Measurements from ENCODE around the gene FAM216B.
"Not testable (repeated sequence)": the region's sequence is repeated elsewhere in the genome, so short reads cannot be mapped to it uniquely, and the experiment has no call there.

Gene FAM216B

GRCh38 chr13:42781352-42781751 lies at the start of gene FAM216B:
Gene FAM216B, plus strand, starts transcription at chr13:42781584. Its CDS starts 2,484 bp downstream, at chr13:42784068.
- no peak for DNase-seq (ENCODE audit: low read depth in 3 of 3)

GRCh38 chr13:42732073-42732472 lies 49.3 kb upstream of the FAM216B start:
- no peak for DNase-seq (ENCODE audit: low read depth in 3 of 3)

DNA sequence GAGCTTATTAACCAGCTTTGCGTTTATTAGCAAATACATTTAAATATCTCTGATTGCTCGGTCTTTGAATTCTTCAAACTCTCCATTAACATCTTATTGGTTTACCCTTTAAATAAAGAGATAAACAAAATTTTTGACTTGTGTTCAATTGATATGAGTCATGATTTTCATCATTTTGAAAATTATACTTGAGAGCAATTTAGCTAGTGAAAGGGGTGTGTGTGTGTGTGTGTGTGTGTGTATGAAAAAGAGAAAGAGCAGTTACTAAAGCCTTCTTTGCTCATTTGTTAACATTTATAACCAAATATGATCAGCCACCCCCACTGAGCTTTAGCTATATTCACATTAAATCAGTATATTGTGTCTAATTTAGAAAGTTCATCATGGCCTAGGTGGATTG lies 48.3 kb upstream of the FAM216B start:
- no peak for DNase-seq (ENCODE audit: low read depth in 3 of 3)

- DNase-seq (ENCODE audit: low read depth in 3 of 3): no peak
These were observed 46.4 kb upstream of the FAM216B start for GRCh38 chr13:42735010-42735409.

DNA sequence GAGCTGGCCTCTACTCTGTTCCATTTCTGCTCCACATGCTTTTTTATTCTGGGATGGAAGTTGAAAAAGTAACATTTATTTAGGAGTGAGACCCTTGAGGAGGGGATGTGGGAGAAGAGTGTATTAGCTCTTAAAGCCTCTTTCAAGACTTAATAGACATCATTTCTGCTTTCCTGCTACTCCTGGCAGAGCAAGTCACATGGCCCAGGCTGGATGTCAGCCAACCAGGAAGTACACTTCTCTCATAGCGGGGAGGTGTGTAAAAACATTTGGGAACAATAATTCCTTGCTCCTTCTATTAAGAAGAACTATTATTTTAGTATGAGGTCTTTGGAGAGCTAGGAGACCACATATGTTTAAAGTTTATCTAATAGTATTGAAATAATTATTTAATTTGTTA lies 40.6 kb upstream of the FAM216B start:
- DNase-seq (ENCODE audit: low read depth in 3 of 3): no peak

- no peak for DNase-seq (ENCODE audit: low read depth in 3 of 3)
These were observed 39.5 kb upstream of the FAM216B start for GRCh38 chr13:42741914-42742313.

DNA sequence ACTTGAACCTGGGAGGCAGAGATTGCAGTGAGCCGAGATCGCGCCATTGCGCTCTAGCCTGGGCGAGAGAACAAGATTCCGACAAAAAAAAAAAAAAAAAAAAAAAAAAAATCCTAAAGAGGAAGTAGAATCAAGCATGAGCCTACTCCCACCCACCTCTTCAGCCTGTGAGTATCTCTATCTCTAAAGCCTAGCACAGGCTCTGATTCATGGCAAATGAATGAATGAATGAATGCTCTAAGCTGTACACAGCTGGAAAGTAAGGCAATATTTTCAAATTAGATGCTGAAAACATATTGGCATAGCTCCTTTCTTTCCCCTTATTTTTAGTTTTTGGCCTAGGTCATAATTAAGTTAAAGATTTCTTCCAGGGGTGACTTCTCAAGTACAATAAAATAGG lies 35.7 kb upstream of the FAM216B start:
- DNase-seq (ENCODE audit: low read depth in 3 of 3): no peak

DNA sequence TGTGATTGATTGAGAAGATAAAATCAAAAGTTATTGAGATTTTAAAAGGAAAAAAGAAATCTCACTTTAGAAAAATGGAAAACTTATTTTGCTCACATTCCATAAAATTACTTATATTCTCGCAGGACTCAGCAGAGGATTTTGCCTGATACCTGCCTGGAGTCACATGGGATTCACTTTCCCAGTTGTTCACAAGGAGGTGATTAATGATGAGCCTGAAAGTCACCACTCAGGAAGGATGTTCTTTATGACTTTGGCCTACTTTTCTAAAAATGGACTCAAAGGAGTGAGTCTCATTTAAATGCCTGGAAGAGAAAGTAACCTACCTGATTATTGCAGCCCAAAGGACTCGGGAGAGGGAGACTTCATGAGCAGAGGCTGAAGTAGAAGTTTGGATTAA lies 34.5 kb upstream of the FAM216B start:
- no peak for DNase-seq (ENCODE audit: low read depth in 3 of 3)

DNA sequence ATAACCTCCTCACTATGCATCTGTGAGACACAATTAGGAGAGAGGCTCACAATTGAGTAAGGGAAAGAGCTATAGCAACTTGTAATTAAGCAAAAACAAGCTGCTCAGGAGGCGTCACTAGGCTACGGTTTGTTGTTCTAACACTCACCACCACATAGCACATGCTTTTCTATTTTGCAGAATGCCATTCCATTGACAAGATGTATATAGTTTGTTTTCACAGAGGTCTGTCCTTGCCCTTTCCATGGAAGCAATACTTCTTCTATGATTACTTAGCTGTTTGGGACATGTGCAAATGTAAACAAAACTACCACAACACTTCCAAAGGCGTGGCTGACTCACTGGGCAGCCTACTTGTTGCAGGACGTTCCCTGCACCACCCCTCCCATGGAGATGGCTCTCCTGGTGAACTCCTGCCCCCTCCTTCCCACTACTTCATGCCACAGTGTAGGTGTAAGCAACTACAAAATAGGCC lies 33.9 kb upstream of the FAM216B start:
- DNase-seq (ENCODE audit: low read depth in 3 of 3): no peak

- no peak for DNase-seq (ENCODE audit: low read depth in 3 of 3)
These were observed 30.6 kb upstream of the FAM216B start for GRCh38 chr13:42750794-42751193.

DNA sequence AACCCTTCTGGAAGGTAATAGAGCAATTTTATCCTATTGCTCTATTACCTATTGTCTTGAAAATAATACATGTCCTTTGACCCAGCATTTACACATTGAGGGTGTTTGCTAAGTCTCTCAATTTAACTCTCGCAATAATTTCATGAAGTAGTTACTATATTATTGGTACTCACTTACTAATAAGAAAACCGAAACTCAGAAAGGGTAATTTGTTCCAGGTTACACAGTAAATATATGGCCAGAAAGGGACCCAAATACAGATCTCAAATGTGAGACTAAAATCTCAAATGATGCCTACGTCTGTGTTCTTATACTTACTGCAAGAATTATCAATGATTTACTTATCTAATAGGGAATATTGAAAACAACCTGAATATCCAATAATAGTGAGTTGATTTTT lies 29.7 kb upstream of the FAM216B start:
- DNase-seq (ENCODE audit: low read depth in 3 of 3): no peak

GRCh38 chr13:42752731-42753130 lies 28.7 kb upstream of the FAM216B start:
- DNase-seq (ENCODE audit: low read depth in 3 of 3): no peak

DNA sequence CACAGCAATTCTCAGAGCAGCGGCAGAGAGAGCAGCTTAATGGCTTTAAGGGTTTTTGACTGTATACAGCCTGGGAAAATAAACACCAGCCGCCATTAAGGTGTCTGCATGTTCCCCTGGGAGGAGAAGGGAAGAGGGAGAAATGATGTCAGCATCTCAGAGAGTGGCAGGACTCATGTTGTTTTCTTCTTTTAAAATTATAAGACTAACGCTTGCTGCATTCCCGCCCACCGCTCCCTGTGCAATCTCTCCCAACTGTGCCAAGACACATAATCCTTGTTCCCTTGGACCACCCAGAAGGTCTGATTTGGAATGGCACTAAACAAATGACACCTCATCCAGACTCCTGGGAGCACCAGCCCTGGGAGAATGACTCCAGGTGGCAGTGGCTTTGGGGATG lies 27.7 kb upstream of the FAM216B start:
- DNase-seq (ENCODE audit: low read depth in 3 of 3): no peak

DNA sequence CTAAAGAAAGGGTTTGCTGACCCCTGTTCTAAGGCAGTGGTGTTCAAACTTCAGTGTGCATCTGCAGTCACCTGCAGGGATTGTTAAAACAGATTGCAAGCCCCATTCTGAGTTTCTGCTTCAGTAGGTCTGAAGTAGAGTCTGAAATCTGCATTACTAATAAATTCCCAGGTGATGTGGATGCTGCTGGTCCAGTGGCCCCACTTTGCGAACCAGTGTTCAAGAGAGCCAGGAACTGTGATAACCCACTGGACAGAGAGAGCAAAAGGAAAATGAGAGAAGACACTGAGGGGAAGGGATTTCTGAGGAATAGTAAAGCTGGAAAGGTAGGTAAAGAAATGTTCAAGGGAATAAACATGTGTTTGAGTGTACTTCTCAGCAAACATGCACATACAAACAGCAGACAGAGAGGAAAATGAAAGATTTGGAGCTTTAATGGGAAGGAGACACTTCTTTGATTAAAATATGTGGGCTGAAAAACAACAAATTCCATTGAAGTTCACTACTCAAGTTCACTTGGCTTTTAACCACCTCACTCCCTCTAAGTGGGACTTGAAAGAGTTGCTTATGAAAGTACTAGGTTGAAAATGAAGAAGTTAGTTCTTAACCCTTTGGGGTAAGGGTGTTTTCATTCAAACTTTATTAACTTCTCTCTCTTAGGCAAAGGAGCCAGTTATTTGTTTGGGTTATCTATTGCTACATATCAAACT lies 26.4 kb upstream of the FAM216B start:
- DNase-seq (ENCODE audit: low read depth in 3 of 3): no peak

- DNase-seq (ENCODE audit: low read depth in 3 of 3): no peak
These were observed 23.5 kb upstream of the FAM216B start for GRCh38 chr13:42757678-42758420.

GRCh38 chr13:42758515-42758914 lies 22.9 kb upstream of the FAM216B start:
- DNase-seq (ENCODE audit: low read depth in 3 of 3): no peak

DNA sequence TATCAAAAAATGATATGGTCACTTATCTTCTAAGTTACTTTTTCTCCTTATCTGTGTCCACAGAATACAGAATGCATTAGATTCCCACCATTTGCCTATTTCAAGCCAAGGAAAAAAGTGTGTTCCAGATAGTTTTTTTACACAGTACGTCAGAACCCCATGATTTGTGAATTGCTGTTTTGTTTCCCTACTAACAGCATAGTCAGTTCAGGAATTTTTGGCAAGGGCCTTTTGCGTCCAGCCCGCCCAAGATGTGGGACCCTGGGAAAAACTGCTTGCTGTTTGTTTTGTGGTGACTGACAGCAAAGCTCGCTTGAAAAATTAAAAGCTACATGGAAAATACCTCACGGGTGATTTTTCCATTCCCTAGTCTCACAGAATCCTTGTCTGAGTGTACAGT lies 20.4 kb upstream of the FAM216B start:
- DNase-seq (ENCODE audit: low read depth in 3 of 3): no peak

- no peak for DNase-seq (ENCODE audit: low read depth in 3 of 3)
These were observed 19.1 kb upstream of the FAM216B start for GRCh38 chr13:42762251-42762650.

DNA sequence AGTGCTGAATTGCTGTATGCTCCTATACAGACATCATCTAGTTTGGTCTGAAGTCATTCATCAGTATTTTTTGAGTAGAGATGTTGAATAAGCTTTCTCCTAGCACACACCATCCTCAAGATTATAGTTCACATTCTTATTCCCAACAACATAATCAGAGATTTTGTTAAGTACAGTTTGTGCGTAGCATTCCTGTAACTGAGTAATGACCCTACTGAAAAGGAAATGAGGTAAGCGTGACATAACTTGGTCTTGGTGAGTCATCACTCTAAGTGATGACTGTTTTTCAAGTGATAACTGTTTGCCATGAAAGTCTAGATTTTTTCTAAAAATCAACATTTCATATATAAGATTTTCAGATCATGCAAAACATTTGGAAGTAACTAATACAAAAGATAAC lies 18.5 kb upstream of the FAM216B start:
- no peak for DNase-seq (ENCODE audit: low read depth in 3 of 3)

- DNase-seq (ENCODE audit: low read depth in 3 of 3): no peak
These were observed 15.4 kb upstream of the FAM216B start for GRCh38 chr13:42766016-42766415.

DNA sequence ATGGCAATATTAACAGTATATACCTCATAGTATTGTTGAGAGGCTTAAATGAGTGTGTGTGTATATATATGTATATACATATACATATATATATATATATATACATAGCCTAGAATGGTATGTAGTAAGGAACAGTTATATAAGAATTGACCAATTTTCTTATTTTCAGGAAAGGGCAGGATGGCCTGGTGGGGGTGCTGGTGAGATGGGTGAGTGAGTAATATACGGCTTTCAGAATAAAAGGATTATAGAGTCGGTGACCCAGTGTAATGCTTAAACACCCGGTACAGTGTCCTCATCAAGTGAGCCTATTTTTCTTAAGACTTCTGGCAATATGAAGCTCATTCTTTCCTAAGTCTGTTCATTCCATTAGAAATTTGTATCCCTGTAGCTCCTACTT lies 11.7 kb upstream of the FAM216B start:
- no peak for DNase-seq (ENCODE audit: low read depth in 3 of 3)

DNA sequence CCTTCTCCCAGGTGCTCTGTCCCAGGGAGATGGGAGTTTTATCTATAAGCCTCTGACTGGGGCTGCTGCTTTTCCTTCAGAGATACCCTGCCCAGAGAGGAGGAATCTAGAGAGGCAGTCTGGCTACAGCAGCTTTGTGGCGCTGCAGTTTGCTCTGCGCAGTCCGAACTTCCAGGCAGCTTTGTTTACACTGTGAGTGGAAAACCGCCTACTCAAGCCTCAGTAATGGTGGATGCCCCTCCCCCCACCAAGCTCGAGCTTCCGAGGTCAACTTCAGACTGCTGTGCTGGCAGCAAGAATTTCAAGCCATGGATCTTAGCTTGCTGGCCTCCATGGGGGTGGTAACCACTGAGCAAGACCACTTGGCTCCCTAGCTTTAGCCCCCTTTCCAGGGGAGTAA lies 4.8 kb upstream of the FAM216B start:
- not testable (repeated sequence) for DNase-seq (ENCODE audit: low read depth in 3 of 3)

- no peak for DNase-seq (ENCODE audit: low read depth in 3 of 3)
These were observed 3.9 kb upstream of the FAM216B start for GRCh38 chr13:42777467-42777866.
